SK-N-SH treated with all-trans-retinoic acid at 6 μM for 48 hours (cell line): ENCODE measurements around the gene CSNK2A1.

Experiments used
- GLIS3 ChIP-seq: fragments of 250-450 bp; sonication (Bioruptor Pico); IDR thresholded peaks from 2 replicates; pipeline ENCODE4 v1.5.0; 2020; ENCODE audit warnings: mild to moderate bottlenecking, moderate library complexity
- OSR1 ChIP-seq: fragments of 250-450 bp; sonication (Bioruptor Pico); IDR thresholded peaks from 2 replicates; pipeline ENCODE4 v1.8.0; 2022; ENCODE audit warnings: moderate library complexity, mild to moderate bottlenecking, inconsistent platforms
- PPARA ChIP-seq: fragments of 250-450 bp; sonication (Bioruptor Pico); IDR thresholded peaks from 2 replicates; pipeline ENCODE4 v1.5.0; 2020; ENCODE audit warnings: mild to moderate bottlenecking, borderline replicate concordance
- TCF4 ChIP-seq: fragments of 250-450 bp; sonication (Bioruptor Pico); IDR thresholded peaks from 2 replicates; pipeline ENCODE4 v1.8.0; 2021; ENCODE audit warnings: mild to moderate bottlenecking, moderate library complexity, borderline replicate concordance
- ZFP3 ChIP-seq: fragments of 250-450 bp; sonication (Bioruptor Pico); IDR thresholded peaks from 2 replicates; pipeline ENCODE4 v1.5.0; 2020; ENCODE audit warnings: mild to moderate bottlenecking, moderate library complexity
- ZFP30 ChIP-seq: fragments of 450-650 bp; formaldehyde crosslinking; IDR thresholded peaks from 2 replicates; pipeline ENCODE4 v1.5.0; 2022; ENCODE audit warnings: mild to moderate bottlenecking, moderate library complexity
- ZNF565 ChIP-seq: fragments of 450-650 bp; formaldehyde crosslinking; conservative IDR thresholded peaks from 2 replicates; pipeline ENCODE4 v1.5.0; 2020; ENCODE audit warnings: low read depth, mild to moderate bottlenecking, moderate library complexity

DNA sequence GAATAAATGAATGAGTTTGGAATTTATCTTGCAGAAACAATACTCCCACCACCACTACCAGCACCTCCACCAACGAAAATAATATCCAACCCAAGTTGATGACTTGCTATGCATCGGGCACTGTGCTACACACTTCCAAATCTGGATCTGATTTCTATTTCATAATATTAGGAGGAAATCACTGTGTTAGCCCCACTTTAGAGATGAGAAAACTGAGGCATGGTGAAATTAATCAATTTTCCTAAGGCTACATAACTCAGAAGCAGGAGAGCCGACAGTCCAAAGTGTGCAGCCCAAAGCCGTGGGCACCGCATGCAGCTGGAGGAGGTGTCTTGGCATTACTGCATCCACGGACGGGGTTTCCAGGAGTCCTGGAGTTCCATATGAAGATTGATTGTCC, 48.9 kb upstream of the CSNK2A1 start:
- TF ChIP-seq TCF4 (CRISPR knock-in tag) (no peak), PPARA (CRISPR knock-in tag) (no peak), ZFP3 (CRISPR knock-in tag) (no peak), OSR1 (no peak), ZFP30 (CRISPR knock-in tag) (no peak), ZNF565 (CRISPR knock-in tag) (no peak), GLIS3 (no peak)
